Measurements from ENCODE around the gene LRCOL1. TPM values are rescaled to one million over a fixed set of nuclear protein-coding genes. Genes with fewer than 3 reads are reported as not detected.

Gene LRCOL1
- total and polyA plus RNA-seq, 10 of the 15 experiments (the other 5 are each of a cell fraction or from before 2014, with no cell fraction given): not detected

DNA sequence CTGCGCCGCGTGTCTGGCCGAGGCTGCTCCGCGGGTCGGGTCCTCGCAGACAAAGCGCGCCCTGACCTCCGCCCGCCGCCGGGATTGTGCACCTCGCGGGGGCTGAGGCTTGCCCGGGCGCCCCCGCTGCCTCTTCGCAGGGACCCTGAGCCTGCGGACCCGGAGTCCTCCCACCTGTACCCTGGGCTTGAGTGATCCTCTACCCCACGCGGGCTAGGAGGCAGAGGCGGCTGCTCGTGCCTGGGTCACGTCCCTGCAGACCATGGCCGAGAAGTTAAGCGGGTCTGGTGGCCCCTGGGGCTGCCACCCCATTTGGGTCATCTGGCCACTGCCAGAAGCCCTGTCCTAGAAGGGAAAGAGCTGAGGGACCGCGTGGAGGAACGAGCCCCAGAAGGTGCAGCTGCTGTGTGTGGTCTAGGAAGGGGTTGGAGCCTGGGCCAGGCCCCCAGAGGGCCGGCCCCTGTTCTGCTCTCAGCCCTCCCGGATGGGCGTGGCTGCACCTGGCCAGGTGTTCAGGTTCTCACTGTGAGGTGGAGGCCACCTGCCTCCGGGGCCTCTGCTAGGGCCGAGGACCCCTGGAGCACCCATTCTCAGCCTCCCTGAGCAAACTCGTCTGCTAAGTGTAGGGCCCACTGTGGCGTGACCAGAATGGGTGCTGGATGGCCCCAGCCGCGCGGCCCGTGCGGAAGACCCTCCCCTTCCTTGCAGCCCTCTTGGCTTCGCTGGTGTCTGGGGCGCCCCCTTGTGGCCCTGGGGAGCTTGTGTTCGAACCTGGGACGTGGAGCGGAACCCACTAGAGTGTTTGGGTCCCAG, 49.6 kb downstream of the LRCOL1 start (continued):
- TF ChIP-seq RAD21 (IDR thresholded peaks at IDR 0.05; ENCODE audit: insufficient read depth, low read depth, low read length): peak; percentile 58
- no peak for TF ChIP-seq SRF (IDR thresholded peaks at IDR 0.05; ENCODE audit: low read depth in 2 of 2, low read length in 2 of 2)
- TF ChIP-seq RELA (IDR thresholded peaks at IDR 0.05; ENCODE audit: borderline replicate concordance, partially characterized antibody): no peak
- TF ChIP-seq, protein P1, sequence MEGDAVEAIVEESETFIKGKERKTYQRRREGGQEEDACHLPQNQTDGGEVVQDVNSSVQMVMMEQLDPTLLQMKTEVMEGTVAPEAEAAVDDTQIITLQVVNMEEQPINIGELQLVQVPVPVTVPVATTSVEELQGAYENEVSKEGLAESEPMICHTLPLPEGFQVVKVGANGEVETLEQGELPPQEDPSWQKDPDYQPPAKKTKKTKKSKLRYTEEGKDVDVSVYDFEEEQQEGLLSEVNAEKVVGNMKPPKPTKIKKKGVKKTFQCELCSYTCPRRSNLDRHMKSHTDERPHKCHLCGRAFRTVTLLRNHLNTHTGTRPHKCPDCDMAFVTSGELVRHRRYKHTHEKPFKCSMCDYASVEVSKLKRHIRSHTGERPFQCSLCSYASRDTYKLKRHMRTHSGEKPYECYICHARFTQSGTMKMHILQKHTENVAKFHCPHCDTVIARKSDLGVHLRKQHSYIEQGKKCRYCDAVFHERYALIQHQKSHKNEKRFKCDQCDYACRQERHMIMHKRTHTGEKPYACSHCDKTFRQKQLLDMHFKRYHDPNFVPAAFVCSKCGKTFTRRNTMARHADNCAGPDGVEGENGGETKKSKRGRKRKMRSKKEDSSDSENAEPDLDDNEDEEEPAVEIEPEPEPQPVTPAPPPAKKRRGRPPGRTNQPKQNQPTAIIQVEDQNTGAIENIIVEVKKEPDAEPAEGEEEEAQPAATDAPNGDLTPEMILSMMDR (IDR thresholded peaks at IDR 0.05 in 2 of 3, conservative IDR thresholded peaks at IDR 0.05 in 1 of 3; ENCODE audit: control insufficient read depth in 2 of 3, extremely low read depth in 1 of 3, insufficient read depth in 1 of 3, low read depth in 3 of 3, low read length in 3 of 3): peak; percentile 64 to 87 (median 82)
- TF ChIP-seq LARP7 (IDR thresholded peaks at IDR 0.05): no peak
- TF ChIP-seq, protein P2, sequence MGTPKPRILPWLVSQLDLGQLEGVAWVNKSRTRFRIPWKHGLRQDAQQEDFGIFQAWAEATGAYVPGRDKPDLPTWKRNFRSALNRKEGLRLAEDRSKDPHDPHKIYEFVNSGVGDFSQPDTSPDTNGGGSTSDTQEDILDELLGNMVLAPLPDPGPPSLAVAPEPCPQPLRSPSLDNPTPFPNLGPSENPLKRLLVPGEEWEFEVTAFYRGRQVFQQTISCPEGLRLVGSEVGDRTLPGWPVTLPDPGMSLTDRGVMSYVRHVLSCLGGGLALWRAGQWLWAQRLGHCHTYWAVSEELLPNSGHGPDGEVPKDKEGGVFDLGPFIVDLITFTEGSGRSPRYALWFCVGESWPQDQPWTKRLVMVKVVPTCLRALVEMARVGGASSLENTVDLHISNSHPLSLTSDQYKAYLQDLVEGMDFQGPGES (IDR thresholded peaks at IDR 0.05): no peak
- no peak for TF ChIP-seq CEBPB (IDR thresholded peaks at IDR 0.05; ENCODE audit: borderline replicate concordance in 1 of 2, low read depth in 2 of 2, low read length in 2 of 2)
- TF ChIP-seq, protein P3, sequence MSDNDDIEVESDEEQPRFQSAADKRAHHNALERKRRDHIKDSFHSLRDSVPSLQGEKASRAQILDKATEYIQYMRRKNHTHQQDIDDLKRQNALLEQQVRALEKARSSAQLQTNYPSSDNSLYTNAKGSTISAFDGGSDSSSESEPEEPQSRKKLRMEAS (IDR thresholded peaks at IDR 0.05; ENCODE audit: low read depth, low read length): no peak; the same call in 1 of the 2 replicates
- TF ChIP-seq IKZF1 (conservative IDR thresholded peaks at IDR 0.05): no peak
- no peak for TF ChIP-seq EP300 (IDR thresholded peaks at IDR 0.05; ENCODE audit: borderline replicate concordance in 1 of 2, control insufficient read depth in 1 of 2, low read depth in 2 of 2, low read length in 2 of 2)
- TF ChIP-seq TBL1XR1 (IDR thresholded peaks at IDR 0.05; ENCODE audit: low read depth, low read length): no peak
- TF ChIP-seq, protein P4, sequence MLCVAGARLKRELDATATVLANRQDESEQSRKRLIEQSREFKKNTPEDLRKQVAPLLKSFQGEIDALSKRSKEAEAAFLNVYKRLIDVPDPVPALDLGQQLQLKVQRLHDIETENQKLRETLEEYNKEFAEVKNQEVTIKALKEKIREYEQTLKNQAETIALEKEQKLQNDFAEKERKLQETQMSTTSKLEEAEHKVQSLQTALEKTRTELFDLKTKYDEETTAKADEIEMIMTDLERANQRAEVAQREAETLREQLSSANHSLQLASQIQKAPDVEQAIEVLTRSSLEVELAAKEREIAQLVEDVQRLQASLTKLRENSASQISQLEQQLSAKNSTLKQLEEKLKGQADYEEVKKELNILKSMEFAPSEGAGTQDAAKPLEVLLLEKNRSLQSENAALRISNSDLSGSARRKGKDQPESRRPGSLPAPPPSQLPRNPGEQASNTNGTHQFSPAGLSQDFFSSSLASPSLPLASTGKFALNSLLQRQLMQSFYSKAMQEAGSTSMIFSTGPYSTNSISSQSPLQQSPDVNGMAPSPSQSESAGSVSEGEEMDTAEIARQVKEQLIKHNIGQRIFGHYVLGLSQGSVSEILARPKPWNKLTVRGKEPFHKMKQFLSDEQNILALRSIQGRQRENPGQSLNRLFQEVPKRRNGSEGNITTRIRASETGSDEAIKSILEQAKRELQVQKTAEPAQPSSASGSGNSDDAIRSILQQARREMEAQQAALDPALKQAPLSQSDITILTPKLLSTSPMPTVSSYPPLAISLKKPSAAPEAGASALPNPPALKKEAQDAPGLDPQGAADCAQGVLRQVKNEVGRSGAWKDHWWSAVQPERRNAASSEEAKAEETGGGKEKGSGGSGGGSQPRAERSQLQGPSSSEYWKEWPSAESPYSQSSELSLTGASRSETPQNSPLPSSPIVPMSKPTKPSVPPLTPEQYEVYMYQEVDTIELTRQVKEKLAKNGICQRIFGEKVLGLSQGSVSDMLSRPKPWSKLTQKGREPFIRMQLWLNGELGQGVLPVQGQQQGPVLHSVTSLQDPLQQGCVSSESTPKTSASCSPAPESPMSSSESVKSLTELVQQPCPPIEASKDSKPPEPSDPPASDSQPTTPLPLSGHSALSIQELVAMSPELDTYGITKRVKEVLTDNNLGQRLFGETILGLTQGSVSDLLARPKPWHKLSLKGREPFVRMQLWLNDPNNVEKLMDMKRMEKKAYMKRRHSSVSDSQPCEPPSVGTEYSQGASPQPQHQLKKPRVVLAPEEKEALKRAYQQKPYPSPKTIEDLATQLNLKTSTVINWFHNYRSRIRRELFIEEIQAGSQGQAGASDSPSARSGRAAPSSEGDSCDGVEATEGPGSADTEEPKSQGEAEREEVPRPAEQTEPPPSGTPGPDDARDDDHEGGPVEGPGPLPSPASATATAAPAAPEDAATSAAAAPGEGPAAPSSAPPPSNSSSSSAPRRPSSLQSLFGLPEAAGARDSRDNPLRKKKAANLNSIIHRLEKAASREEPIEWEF (IDR thresholded peaks at IDR 0.05; ENCODE audit: insufficient replicate concordance, low read depth, low read length): no peak
- no peak for TF ChIP-seq CBX3 (IDR thresholded peaks at IDR 0.05; ENCODE audit: borderline replicate concordance, low read depth)
